ENCODE data around the gene RIF1.

DNA sequence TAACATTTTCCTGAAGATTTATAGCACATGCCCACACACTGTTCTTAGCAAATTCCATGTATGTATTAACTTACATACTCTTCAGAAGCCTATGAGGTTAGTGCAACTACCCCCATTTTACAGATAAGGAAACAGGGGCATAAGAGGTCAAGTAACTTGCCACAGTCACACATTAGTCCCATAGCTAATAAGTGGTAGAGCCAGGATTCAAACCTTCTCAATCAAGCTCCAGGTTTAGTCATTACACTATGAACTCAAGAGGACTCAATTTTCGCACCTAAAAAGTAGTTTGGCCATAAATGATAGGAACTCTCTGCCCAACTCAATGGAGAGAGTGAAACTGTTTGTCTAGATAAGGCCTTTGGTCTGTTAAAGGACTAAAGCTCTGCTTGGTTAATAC is 9.7 kb upstream of the RIF1 start:
- TF ChIP-seq, protein P1, sequence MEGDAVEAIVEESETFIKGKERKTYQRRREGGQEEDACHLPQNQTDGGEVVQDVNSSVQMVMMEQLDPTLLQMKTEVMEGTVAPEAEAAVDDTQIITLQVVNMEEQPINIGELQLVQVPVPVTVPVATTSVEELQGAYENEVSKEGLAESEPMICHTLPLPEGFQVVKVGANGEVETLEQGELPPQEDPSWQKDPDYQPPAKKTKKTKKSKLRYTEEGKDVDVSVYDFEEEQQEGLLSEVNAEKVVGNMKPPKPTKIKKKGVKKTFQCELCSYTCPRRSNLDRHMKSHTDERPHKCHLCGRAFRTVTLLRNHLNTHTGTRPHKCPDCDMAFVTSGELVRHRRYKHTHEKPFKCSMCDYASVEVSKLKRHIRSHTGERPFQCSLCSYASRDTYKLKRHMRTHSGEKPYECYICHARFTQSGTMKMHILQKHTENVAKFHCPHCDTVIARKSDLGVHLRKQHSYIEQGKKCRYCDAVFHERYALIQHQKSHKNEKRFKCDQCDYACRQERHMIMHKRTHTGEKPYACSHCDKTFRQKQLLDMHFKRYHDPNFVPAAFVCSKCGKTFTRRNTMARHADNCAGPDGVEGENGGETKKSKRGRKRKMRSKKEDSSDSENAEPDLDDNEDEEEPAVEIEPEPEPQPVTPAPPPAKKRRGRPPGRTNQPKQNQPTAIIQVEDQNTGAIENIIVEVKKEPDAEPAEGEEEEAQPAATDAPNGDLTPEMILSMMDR (IDR thresholded peaks at IDR 0.05; ENCODE audit: low read depth, low read length, poor library complexity, severe bottlenecking), result no peak
- no peak for TF ChIP-seq EZH2phosphoT487 (IDR thresholded peaks at IDR 0.05; ENCODE audit: borderline replicate concordance, low read length)
